ENCODE measurements around the gene KEAP1.
A peak's percentile ranks its signal among the peaks of the same experiment; 100 is the strongest.
"Not testable (repeated sequence)": the region's sequence is repeated elsewhere in the genome, so short reads cannot be mapped to it uniquely, and the experiment has no call there.

KEAP1 gene

DNA sequence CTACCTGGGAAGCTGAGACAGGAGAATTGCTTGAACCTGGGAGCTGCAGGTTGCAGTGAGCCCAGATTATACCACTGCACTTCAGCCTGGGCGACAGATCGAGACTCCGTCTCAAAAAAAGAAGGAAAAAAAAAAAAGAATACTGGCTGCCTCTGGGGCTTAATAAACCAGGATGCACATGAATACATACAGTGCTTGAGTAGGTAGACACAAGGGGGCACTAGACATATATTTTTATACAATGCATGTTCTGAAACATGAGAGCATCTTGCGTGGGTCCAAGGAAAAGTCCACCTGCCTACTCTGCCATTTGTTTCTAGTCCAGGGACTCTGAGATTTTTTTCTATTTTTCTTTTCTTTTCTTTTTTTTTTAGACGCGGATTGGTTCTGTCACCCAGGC is 31.2 kb downstream of the KEAP1 start:
- Histone ChIP-seq H3K27me3 (no peaks in the 10 kb centered on the region), H3K4me1 (no peaks in the 10 kb centered on the region), H3K36me3 (0 out of 2 replicates have a peak, but pooled peaks cover 5% of the 10 kb centered on the region), H3K4me3 (ENCODE audit: low read depth, low read length) (no peak overlapping the region), H3K9me3 (no peaks in the 10 kb centered on the region)
- DNase-seq = no peak
- TF ChIP-seq, protein P1, sequence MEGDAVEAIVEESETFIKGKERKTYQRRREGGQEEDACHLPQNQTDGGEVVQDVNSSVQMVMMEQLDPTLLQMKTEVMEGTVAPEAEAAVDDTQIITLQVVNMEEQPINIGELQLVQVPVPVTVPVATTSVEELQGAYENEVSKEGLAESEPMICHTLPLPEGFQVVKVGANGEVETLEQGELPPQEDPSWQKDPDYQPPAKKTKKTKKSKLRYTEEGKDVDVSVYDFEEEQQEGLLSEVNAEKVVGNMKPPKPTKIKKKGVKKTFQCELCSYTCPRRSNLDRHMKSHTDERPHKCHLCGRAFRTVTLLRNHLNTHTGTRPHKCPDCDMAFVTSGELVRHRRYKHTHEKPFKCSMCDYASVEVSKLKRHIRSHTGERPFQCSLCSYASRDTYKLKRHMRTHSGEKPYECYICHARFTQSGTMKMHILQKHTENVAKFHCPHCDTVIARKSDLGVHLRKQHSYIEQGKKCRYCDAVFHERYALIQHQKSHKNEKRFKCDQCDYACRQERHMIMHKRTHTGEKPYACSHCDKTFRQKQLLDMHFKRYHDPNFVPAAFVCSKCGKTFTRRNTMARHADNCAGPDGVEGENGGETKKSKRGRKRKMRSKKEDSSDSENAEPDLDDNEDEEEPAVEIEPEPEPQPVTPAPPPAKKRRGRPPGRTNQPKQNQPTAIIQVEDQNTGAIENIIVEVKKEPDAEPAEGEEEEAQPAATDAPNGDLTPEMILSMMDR (IDR thresholded peaks at IDR 0.05; ENCODE audit: low read depth, low read length) = peak; percentile 57

DNA sequence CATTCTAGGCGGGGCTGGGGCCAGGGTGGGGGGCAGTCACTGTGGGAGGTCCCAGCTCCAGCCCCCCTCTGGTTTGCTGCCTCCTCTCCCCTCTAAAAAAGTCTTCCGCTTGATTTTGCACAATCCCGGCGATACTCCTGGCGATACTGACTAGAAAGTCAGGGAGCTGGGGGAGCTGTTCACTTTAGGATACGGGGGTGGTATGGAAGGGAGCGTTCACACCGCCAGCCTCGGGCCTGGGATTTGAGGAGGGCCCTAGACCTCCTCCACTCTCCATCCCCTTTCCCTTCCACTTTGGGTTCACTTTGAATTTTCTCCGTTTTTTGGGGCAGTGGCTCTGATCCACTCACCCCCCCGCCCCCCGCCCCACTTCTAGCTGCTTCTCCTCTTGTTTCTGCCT is 35.0 kb downstream of the KEAP1 start:
- H3K4me3 ChIP-seq (ENCODE audit: low read depth, low read length) = no peak overlapping the region
- H3K36me3 ChIP-seq = peaks cover 14% of the 10 kb centered on the region; the same call in 1 of the 2 replicates
- no peak for DNase-seq
- no peaks in the 10 kb centered on the region for H3K27me3 ChIP-seq
- H3K4me1 ChIP-seq = no peaks in the 10 kb centered on the region
- TF ChIP-seq, protein P1 (IDR thresholded peaks at IDR 0.05; ENCODE audit: low read depth, low read length) = no peak
- no peaks in the 10 kb centered on the region for H3K9me3 ChIP-seq

DNA sequence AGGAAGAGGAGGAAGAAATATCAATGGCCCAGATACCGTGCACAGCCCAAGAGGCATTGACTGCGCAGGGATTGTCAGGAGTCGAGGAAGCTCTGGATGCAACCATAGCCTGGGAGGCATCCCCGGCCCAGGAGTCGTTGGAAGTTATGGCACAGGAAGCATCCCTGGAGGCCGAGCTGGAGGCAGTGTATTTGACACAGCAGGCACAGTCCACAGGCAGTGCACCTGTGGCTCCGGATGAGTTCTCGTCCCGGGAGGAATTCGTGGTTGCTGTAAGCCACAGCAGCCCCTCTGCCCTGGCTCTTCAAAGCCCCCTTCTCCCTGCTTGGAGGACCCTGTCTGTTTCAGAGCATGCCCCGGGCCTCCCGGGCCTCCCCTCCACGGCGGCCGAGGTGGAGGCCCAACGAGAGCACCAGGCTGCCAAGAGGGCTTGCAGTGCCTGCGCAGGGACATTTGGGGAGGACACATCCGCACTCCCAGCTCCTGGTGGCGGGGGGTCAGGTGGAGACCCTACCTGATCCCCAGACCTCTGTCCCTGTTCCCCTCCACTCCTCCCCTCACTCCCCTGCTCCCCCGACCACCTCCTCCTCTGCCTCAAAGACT is 36.0 kb downstream of the KEAP1 start:
- no peak overlapping the region for H3K4me3 ChIP-seq (ENCODE audit: low read depth, low read length)
- no peaks in the 10 kb centered on the region for H3K9me3 ChIP-seq
- TF ChIP-seq, protein P1 (IDR thresholded peaks at IDR 0.05; ENCODE audit: low read depth, low read length) = no peak
- H3K27me3 ChIP-seq = no peaks in the 10 kb centered on the region
- no peaks in the 10 kb centered on the region for H3K4me1 ChIP-seq
- peaks cover 14% of the 10 kb centered on the region; the same call in 1 of the 2 replicates for H3K36me3 ChIP-seq
- no peak for DNase-seq

DNA sequence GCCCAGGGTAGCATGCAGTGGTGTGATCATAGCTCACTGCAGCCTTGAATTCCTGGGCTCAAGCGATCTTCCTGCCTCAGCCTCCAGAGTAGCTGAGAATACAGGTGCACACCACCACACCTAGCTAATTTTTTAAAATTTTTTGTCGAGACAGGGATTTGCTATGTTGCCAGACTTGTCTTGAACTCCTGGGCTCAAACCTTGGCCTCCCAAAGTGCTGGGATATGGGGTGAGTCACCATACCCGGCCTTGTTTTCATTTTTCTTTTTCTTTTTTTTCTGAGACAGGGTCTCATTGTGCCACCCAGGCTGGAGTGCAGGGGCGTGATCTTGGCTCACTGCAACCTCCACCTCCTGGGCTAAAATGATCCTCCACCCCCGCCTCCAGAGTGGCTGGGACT is 38.7 kb downstream of the KEAP1 start:
- peaks cover 5% of the 10 kb centered on the region for H3K4me1 ChIP-seq
- TF ChIP-seq, protein P1 (IDR thresholded peaks at IDR 0.05; ENCODE audit: low read depth, low read length) = no peak
- H3K9me3 ChIP-seq = no peaks in the 10 kb centered on the region
- no peak for DNase-seq
- H3K27me3 ChIP-seq = no peaks in the 10 kb centered on the region
- no peak overlapping the region for H3K4me3 ChIP-seq (ENCODE audit: low read depth, low read length)
- peaks cover 14% of the 10 kb centered on the region; the same call in 1 of the 2 replicates for H3K36me3 ChIP-seq

DNA sequence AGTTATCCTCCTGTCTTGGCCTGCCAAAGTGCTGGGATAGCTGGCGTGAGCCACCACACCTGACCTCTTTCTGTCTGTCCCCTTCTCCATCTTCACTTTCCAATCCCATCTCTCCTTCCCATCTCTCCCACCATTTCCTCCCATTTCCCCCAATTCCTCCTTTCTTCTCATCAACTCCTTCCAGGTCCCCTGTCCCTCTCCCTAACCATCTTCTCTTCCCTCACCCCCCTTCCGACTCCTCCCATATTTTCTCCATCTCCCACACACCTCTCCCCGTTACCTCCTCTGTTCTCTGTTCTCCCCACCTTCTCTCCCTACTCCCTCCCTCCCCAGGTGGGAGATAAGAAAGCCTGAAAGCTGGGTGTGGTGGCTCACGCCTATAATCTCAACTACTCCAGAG is 40.6 kb downstream of the KEAP1 start:
- H3K27me3 ChIP-seq = no peaks in the 10 kb centered on the region
- peaks cover 5% of the 10 kb centered on the region for H3K4me1 ChIP-seq
- TF ChIP-seq, protein P1 (IDR thresholded peaks at IDR 0.05; ENCODE audit: low read depth, low read length) = no peak
- DNase-seq = no peak
- no peaks in the 10 kb centered on the region for H3K9me3 ChIP-seq
- no peak overlapping the region for H3K4me3 ChIP-seq (ENCODE audit: low read depth, low read length)
- H3K36me3 ChIP-seq = peaks cover 14% of the 10 kb centered on the region; the same call in 1 of the 2 replicates

DNA sequence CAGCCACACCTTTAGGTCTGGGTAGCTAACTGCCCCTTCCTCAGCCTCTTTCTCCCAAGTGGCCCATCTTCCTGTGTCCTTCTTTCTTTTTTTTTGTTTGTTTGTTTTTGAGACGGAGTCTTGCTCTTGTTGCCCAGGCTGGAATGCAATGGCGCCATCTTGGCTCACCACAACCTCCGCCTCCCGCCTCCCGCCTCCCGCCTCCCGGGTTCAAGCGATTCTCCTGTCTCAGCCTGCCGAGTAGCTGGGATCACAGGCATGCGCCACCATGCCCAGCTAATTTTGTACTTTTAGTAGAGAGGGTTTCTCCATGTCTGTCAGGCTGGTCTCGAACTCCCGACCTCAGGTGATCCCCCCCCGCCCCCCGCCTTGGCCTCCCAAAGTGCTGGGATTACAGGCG is 41.1 kb downstream of the KEAP1 start:
- not testable (repeated sequence) for H3K4me3 ChIP-seq (ENCODE audit: low read depth, low read length); H3K9me3 ChIP-seq; DNase-seq; H3K27me3 ChIP-seq; H3K4me1 ChIP-seq
- H3K36me3 ChIP-seq = peaks cover 11% of the 10 kb centered on the region; the same call in 1 of the 2 replicates
